Esophagus squamous epithelium (tissue), 4 donors: ENCODE data around the gene CDIP1.

Source experiments
- CTCF ChIP-seq, 6 experiments: fragments of 450-650 bp in 4 of 6; fragments of 200-600 bp in 2 of 6; sonication (generic) in 2 of 6; IDR thresholded peaks; one replicate each; pipeline ENCODE4 v1.5.1; 2016 to 2019; ENCODE audit warnings: antibody characterized with exemption in 6 of 6, mild to moderate bottlenecking in 4 of 6, moderate library complexity in 4 of 6
- POLR2A ChIP-seq, 4 donors: fragments of 450-650 bp; IDR thresholded peaks; one replicate each; pipeline ENCODE4 v1.6.1; 2017; ENCODE audit warnings: antibody characterized with exemption in 4 of 4, mild to moderate bottlenecking in 4 of 4, moderate library complexity in 3 of 4

GRCh38 chr16:4570688-4571321, 32.2 kb upstream of the CDIP1 start:
- TF ChIP-seq CTCF (IDR thresholded peaks at IDR 0.05): no peak
- no peak for TF ChIP-seq POLR2A (IDR thresholded peaks at IDR 0.05)
